Ascending aorta (tissue), 2 donors: Measurements from ENCODE around the gene LTB4R. TPM values are rescaled to one million over a fixed set of nuclear protein-coding genes. Genes with fewer than 3 reads are reported as not detected.

Experiments used
- DNase-seq, 2 donors: peaks; one replicate each; pipeline ENCODE4 v3.0.0-alpha.2; 2019; ENCODE audit warnings: low spot score in 2 of 2
- H3K27ac ChIP-seq, 2 donors: fragments of 200-600 bp; sonication (generic); one replicate each; pipeline ENCODE4 v1.5.1; 2016 to 2017; ENCODE audit warnings: mild to moderate bottlenecking in 1 of 2
- H3K27me3 ChIP-seq: fragments of 200-600 bp; sonication (generic); one replicate; pipeline ENCODE4 v1.5.1; 2017
- H3K36me3 ChIP-seq, 2 donors: fragments of 200-600 bp; sonication (generic); one replicate each; pipeline ENCODE4 v1.5.1; 2016
- H3K4me1 ChIP-seq, 2 donors: fragments of 200-600 bp; sonication (generic); one replicate each; pipeline ENCODE4 v1.5.1; 2016 to 2017; ENCODE audit warnings: mild to moderate bottlenecking in 1 of 2
- H3K4me3 ChIP-seq, 2 donors: fragments of 200-600 bp; sonication (generic); one replicate each; pipeline ENCODE4 v1.5.1; 2016 to 2017; ENCODE audit warnings: mild to moderate bottlenecking in 1 of 2
- H3K9me3 ChIP-seq, 2 donors: fragments of 200-600 bp; sonication (generic); one replicate each; pipeline ENCODE4 v1.5.1; 2016
- CTCF ChIP-seq, 3 experiments: fragments of 200-600 bp in 2 of 3; fragments of 450-650 bp in 1 of 3; sonication (generic) in 2 of 3; IDR thresholded peaks; one replicate each; pipeline ENCODE4 v1.5.1; 2016 to 2019; ENCODE audit warnings: antibody characterized with exemption in 3 of 3, mild to moderate bottlenecking in 1 of 3, moderate library complexity in 1 of 3
- intact Hi-C: fragments of 100-400 bp; cut with DNase I; formaldehyde crosslinking; loops from one replicate; pipeline ENCODE4 v1.15.1; 2023
- total RNA-seq: library from RNA; depleted of rRNA; stranded (reverse); fragments of >200 nt; gene quantifications from one replicate; pipeline ENCODE4 v1.1.0, GENCODE V29; 2016

The LTB4R gene, protein sequence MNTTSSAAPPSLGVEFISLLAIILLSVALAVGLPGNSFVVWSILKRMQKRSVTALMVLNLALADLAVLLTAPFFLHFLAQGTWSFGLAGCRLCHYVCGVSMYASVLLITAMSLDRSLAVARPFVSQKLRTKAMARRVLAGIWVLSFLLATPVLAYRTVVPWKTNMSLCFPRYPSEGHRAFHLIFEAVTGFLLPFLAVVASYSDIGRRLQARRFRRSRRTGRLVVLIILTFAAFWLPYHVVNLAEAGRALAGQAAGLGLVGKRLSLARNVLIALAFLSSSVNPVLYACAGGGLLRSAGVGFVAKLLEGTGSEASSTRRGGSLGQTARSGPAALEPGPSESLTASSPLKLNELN
- total RNA-seq: 3.6 TPM

DNA sequence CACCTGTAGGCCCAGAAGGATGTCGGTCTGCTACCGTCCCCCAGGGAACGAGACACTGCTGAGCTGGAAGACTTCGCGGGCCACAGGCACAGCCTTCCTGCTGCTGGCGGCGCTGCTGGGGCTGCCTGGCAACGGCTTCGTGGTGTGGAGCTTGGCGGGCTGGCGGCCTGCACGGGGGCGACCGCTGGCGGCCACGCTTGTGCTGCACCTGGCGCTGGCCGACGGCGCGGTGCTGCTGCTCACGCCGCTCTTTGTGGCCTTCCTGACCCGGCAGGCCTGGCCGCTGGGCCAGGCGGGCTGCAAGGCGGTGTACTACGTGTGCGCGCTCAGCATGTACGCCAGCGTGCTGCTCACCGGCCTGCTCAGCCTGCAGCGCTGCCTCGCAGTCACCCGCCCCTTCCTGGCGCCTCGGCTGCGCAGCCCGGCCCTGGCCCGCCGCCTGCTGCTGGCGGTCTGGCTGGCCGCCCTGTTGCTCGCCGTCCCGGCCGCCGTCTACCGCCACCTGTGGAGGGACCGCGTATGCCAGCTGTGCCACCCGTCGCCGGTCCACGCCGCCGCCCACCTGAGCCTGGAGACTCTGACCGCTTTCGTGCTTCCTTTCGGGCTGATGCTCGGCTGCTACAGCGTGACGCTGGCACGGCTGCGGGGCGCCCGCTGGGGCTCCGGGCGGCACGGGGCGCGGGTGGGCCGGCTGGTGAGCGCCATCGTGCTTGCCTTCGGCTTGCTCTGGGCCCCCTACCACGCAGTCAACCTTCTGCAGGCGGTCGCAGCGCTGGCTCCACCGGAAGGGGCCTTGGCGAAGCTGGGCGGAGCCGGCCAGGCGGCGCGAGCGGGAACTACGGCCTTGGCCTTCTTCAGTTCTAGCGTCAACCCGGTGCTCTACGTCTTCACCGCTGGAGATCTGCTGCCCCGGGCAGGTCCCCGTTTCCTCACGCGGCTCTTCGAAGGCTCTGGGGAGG lies at the start of gene LTB4R:
Gene LTB4R (plus strand): TSS at position 857 of the 959 bp plus-strand sequence. CDS start 4,150 bp downstream, outside the sequence.
- intact Hi-C loops: loop anchor here (1.0 kb wide), 1 partner anchor 11 kb away; no protein-coding TSS in a partner anchor
- Histone ChIP-seq H3K9me3 (no peaks in the 10 kb centered on the region), H3K36me3 (peaks cover 10 to 12% of the 10 kb centered on the region in 2 donors), H3K4me3 (peak within 1 kb of the TSS; percentile 61 to 68), H3K27ac (peak within 1 kb of the TSS; percentile 65 to 68), H3K27me3 (no peaks in the 10 kb centered on the region), H3K4me1 (peaks cover 8 to 14% of the 10 kb centered on the region in 2 donors)
- peak in 1 of 2 donors; percentile 81 for DNase-seq
- TF ChIP-seq CTCF (IDR thresholded peaks at IDR 0.05): peak in 2 of 3 experiments; percentile 21 to 52

DNA sequence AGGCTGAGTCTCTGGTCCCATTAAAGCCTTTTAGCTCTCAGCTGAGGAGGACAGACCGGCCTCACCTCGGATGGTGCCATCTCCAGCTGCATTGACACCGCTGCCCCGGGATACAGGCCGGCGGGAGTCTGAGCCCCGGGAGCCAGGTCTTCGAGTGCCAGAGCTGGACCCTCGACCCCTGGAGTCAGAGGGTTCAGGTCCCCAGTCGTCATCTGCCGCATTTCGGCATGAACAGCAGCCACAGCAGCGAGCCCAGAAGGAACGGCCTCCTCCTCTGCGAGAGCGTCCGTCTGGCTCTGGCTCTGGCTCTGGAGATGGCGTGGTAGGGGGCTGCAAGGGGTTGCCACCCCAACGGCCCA lies 49.4 kb upstream of the LTB4R start:
- H3K27ac ChIP-seq: no peak overlapping the region
- H3K9me3 ChIP-seq: no peaks in the 10 kb centered on the region
- intact Hi-C loops: no loop called here
- DNase-seq: no peak
- H3K4me1 ChIP-seq: no peaks in the 10 kb centered on the region
- TF ChIP-seq CTCF (IDR thresholded peaks at IDR 0.05): no peak
- no peak overlapping the region for H3K4me3 ChIP-seq
- H3K36me3 ChIP-seq: peaks cover 0 to under 1% of the 10 kb centered on the region in 2 donors
- H3K27me3 ChIP-seq: no peaks in the 10 kb centered on the region

- Histone ChIP-seq H3K36me3 (peaks cover 4 to 11% of the 10 kb centered on the region in 2 donors), H3K4me1 (no peaks in the 10 kb centered on the region), H3K4me3 (no peak within 1 kb of the TSS), H3K9me3 (no peaks in the 10 kb centered on the region), H3K27me3 (no peaks in the 10 kb centered on the region), H3K27ac (no peak within 1 kb of the TSS)
- no peak for TF ChIP-seq CTCF (IDR thresholded peaks at IDR 0.05)
- intact Hi-C loops: no loop called here
- DNase-seq: no peak
Observed at GRCh38 chr14:24262821-24263733, 48.2 kb upstream of the LTB4R start, which contains the start of gene TGM1. Gene TGM1 (minus strand): TSS chr14:24263177. CDS start chr14:24262352, 825 bp downstream.

DNA sequence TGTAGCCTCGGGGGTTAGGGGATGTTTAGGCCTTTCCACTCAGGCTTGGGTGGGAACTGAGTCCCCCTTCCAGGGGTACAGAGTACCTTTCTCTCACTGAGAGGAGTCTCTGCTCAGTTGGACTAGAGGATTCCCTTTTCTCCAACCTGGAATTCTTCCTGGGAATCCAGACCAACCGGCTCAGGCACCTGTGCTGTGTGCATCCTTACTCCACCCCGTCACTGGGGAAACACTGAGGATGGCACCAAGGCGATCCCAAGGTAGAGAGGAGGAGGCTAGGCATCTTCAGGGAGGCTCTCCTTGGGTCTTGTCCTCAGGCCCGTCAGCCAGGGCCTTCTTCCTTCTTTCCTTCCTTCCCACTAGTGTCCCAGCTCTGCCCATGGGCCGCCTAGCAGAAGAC lies 47.5 kb upstream of the LTB4R start:
- Histone ChIP-seq H3K27ac (no peak overlapping the region), H3K9me3 (no peaks in the 10 kb centered on the region), H3K36me3 (peaks cover 4 to 17% of the 10 kb centered on the region in 2 donors), H3K4me3 (no peak overlapping the region), H3K4me1 (no peaks in the 10 kb centered on the region), H3K27me3 (no peaks in the 10 kb centered on the region)
- no peak for TF ChIP-seq CTCF (IDR thresholded peaks at IDR 0.05)
- intact Hi-C loops: no loop called here
- DNase-seq: no peak

- intact Hi-C loops: no loop called here
- no peak for DNase-seq
- no peaks in the 10 kb centered on the region for H3K9me3 ChIP-seq
Observed at GRCh38 chr14:24264298-24264697, 47.0 kb upstream of the LTB4R start.

More at GRCh38 chr14:24264298-24264697, 47.0 kb upstream of the LTB4R start:
- no peaks in the 10 kb centered on the region for H3K4me1 ChIP-seq
- no peak for TF ChIP-seq CTCF (IDR thresholded peaks at IDR 0.05)
- no peak overlapping the region for H3K4me3 ChIP-seq
- H3K27ac ChIP-seq: no peak overlapping the region
- peaks cover 4 to 21% of the 10 kb centered on the region in 2 donors for H3K36me3 ChIP-seq
- H3K27me3 ChIP-seq: no peaks in the 10 kb centered on the region
